ENCODE results near the gene DUXA. TPM values are rescaled to one million over a fixed set of nuclear protein-coding genes. Genes with fewer than 3 reads are reported as not detected.
"Not testable (repeated sequence)": the region's sequence is repeated elsewhere in the genome, so short reads cannot be mapped to it uniquely, and the experiment has no call there.

Gene DUXA
- total and polyA plus RNA-seq, 9 of the 15 experiments (the other 6 are each of a cell fraction or from before 2014, with no cell fraction given): not detected

GRCh38 chr19:57197874-57198273 is 30.6 kb upstream of the DUXA start:
- H3K27ac ChIP-seq (ENCODE audit: extremely low read depth, low read depth, low read length); CTCF ChIA-PET (ENCODE audit: low intra/inter-chr PET ratio); intact Hi-C loops (cut with micrococcal nuclease); H3K9ac ChIP-seq (ENCODE audit: insufficient read depth in 1 of 2, low read depth in 2 of 2, low read length in 2 of 2); H2AFZ ChIP-seq (ENCODE audit: low read depth, low read length); H3K4me3 ChIP-seq; DNase-seq (ENCODE audit: extremely low read depth in 1 of 4, low spot score in 3 of 4); H3K79me2 ChIP-seq (ENCODE audit: control insufficient read depth, insufficient read depth, low read length); BruUV-seq (replicated peaks); H3K4me1 ChIP-seq (replicated peaks in 1 of 2; ENCODE audit: control insufficient read depth in 2 of 2, insufficient read depth in 2 of 2, low read length in 2 of 2); H3K36me3 ChIP-seq (ENCODE audit: control insufficient read depth, insufficient read depth, low read length); POLR2A ChIA-PET; H3K27me3 ChIP-seq (ENCODE audit: control insufficient read depth in 2 of 2, insufficient read depth in 2 of 2, low read length in 2 of 2); H3K9me1 ChIP-seq (ENCODE audit: control insufficient read depth, insufficient read depth, low read length); H3K4me2 ChIP-seq (ENCODE audit: insufficient read depth, low read length); FAIRE-seq; ATAC-seq; H3K9me3 ChIP-seq (replicated peaks; ENCODE audit: control insufficient read depth, insufficient read depth, low read depth, low read length); in situ Hi-C loops (cut with MboI); H4K20me1 ChIP-seq (replicated peaks; ENCODE audit: control insufficient read depth, insufficient read depth, low read length): not testable (repeated sequence)
- 13% methylated on average over 5 of the region's 6 CpGs for WGBS (ENCODE audit: insufficient coverage, low coverage, missing lambda C conversion rate)

- no TSS peak for BruUV-seq (replicated peaks)
- no peak for ATAC-seq
- Histone ChIP-seq H3K4me3 (peak overlapping the region; percentile 61; the same call in 1 of the 2 replicates), H3K9me1 (ENCODE audit: control insufficient read depth, insufficient read depth, low read length) (no peaks in the 10 kb centered on the region), H3K27ac (ENCODE audit: extremely low read depth, low read depth, low read length) (no peak overlapping the region), H3K4me1 (replicated peaks in 1 of 2; ENCODE audit: control insufficient read depth in 2 of 2, insufficient read depth in 2 of 2, low read length in 2 of 2) (peaks cover 3 to 11% of the 10 kb centered on the region in 2 experiments; a peak in 3 of 5 replicates), H2AFZ (ENCODE audit: low read depth, low read length) (no peak overlapping the region), H3K27me3 (ENCODE audit: control insufficient read depth in 2 of 2, insufficient read depth in 2 of 2, low read length in 2 of 2) (no peaks in the 10 kb centered on the region), H4K20me1 (replicated peaks; ENCODE audit: control insufficient read depth, insufficient read depth, low read length) (no peaks in the 10 kb centered on the region), H3K9me3 (replicated peaks; ENCODE audit: control insufficient read depth, insufficient read depth, low read depth, low read length) (peaks cover 11% of the 10 kb centered on the region), H3K4me2 (ENCODE audit: insufficient read depth, low read length) (peak overlapping the region; percentile 12; the same call in 1 of the 2 replicates), H3K79me2 (ENCODE audit: control insufficient read depth, insufficient read depth, low read length) (peaks cover 9% of the 10 kb centered on the region; the same call in 2 of the 3 replicates), H3K36me3 (ENCODE audit: control insufficient read depth, insufficient read depth, low read length) (0 out of 3 replicates have a peak, but pooled peaks cover 2% of the 10 kb centered on the region), H3K9ac (ENCODE audit: insufficient read depth in 1 of 2, low read depth in 2 of 2, low read length in 2 of 2) (no peak overlapping the region)
- DNase-seq (ENCODE audit: extremely low read depth in 1 of 4, low spot score in 3 of 4): no peak
- CTCF ChIA-PET (ENCODE audit: low intra/inter-chr PET ratio): no interaction called here
- TF ChIP-seq PPARD (CRISPR knock-in tag; IDR thresholded peaks at IDR 0.05) (no peak), FOSL1 (tag; conservative IDR thresholded peaks at IDR 0.05) (peak; percentile 46)
- intact Hi-C loops (cut with micrococcal nuclease): no loop called here
- POLR2A ChIA-PET: no interaction called here
- in situ Hi-C loops (cut with MboI): no loop called here
- no peak for FAIRE-seq
- WGBS (ENCODE audit: insufficient coverage, low coverage, missing lambda C conversion rate): 16% methylated on average over 5 of the region's 5 CpGs
Observed at GRCh38 chr19:57192993-57193392, 25.7 kb upstream of the DUXA start.

Measured in K562 (cell line).